ENCODE measurements around the gene SMAD2. TPM values are rescaled to one million over a fixed set of nuclear protein-coding genes. Genes with fewer than 3 reads are reported as not detected.

Gene SMAD2
- total and polyA plus RNA-seq, 2 of the 8 experiments (the other 6 are each of a cell fraction or from before 2014, with no cell fraction given), result 28.4 to 124 TPM

GRCh38 chr18:47877892-47878291, 52.6 kb downstream of the SMAD2 start:
- H3K4ac ChIP-seq (replicated peaks; ENCODE audit: insufficient read length, low read depth, low read length), result no peak overlapping the region
- H2BK20ac ChIP-seq (ENCODE audit: low read length), result no peak overlapping the region
- H3K23me2 ChIP-seq (ENCODE audit: low read depth, low read length), result no peaks in the 10 kb centered on the region
- H3K36me3 ChIP-seq (ENCODE audit: control insufficient read depth in 2 of 4, insufficient read depth in 4 of 4, low read length in 3 of 4), result peaks cover 0 to 11% (median 9%) of the 10 kb centered on the region in 4 experiments; a peak in 5 of 8 replicates
- H3K4me3 ChIP-seq (ENCODE audit: extremely low read depth in 1 of 4, insufficient read depth in 2 of 4, low read depth in 3 of 4, low read length in 4 of 4), result no peak overlapping the region
- H3K14ac ChIP-seq (ENCODE audit: insufficient read length), result no peak overlapping the region
- no peak overlapping the region for H3K4me2 ChIP-seq (ENCODE audit: insufficient read depth in 1 of 2, low read depth in 2 of 2, low read length in 2 of 2)
- no peak overlapping the region for H3K9ac ChIP-seq (replicated peaks in 1 of 4; ENCODE audit: extremely low read depth in 1 of 4, low read depth in 3 of 4, low read length in 3 of 4)
- no peak for FAIRE-seq
- peaks cover 3 to 92% of the 10 kb centered on the region in 2 experiments; a peak in 3 of 4 replicates for H3K79me2 ChIP-seq (ENCODE audit: control insufficient read depth in 1 of 2, insufficient read depth in 2 of 2, low read length in 2 of 2)
- no peak for DNase-seq (ENCODE audit: low read depth in 1 of 2, low spot score in 2 of 2)
- H3K4me1 ChIP-seq (replicated peaks in 1 of 4; ENCODE audit: control insufficient read depth in 3 of 4, insufficient read depth in 4 of 4, low read length in 3 of 4), result peaks cover 0 to 5% (median 1%) of the 10 kb centered on the region in 4 experiments; a peak in 2 of 7 replicates
- CTCF ChIA-PET (ENCODE audit: partially characterized antibody), result interaction anchor here (0.6 to 3.0 kb wide), 8 partner anchors 10 to 663 kb away, joined by 3 to 14 read pairs (median 4); no protein-coding TSS in a partner anchor
- POLR2A ChIA-PET (ENCODE audit: partially characterized antibody), result interaction anchor here (0.5 to 1.6 kb wide), 3 partner anchors 39 to 45 kb away, joined by 3 to 5 read pairs (median 4); no protein-coding TSS in a partner anchor
- WGBS, 2 experiments (ENCODE audit: extremely low coverage in 1 of 2, insufficient coverage in 1 of 2, insufficient read length in 1 of 2, insufficient replicate concordance in 2 of 2, low coverage in 1 of 2, low lambda C conversion rate in 2 of 2, missing lambda C conversion rate in 1 of 2), result 83% methylated on average over 3 of the region's 3 CpGs; no CpG with 5 or more reads in 1 of the 2 experiments
- no peak overlapping the region for H4K5ac ChIP-seq (ENCODE audit: insufficient read length, low read depth, low read length)
- H4K91ac ChIP-seq (replicated peaks; ENCODE audit: insufficient read length, low read length), result no peak overlapping the region
- no peak overlapping the region for H4K8ac ChIP-seq (ENCODE audit: extremely low read depth, insufficient read depth, low read length)
- no peak overlapping the region for H3K23ac ChIP-seq (ENCODE audit: insufficient read length)
- no peaks in the 10 kb centered on the region for H3K9me3 ChIP-seq (ENCODE audit: insufficient read depth in 2 of 2, low read depth in 1 of 2, low read length in 1 of 2)
- H3K79me1 ChIP-seq (ENCODE audit: low read depth, low read length), result no peaks in the 10 kb centered on the region; the same call in 1 of the 2 replicates
- no peak overlapping the region for H2AK5ac ChIP-seq (ENCODE audit: low read depth, low read length)
- no peak overlapping the region for H2AFZ ChIP-seq (ENCODE audit: low read length)
- no peak overlapping the region for H2BK15ac ChIP-seq (ENCODE audit: low read length)
- H4K20me1 ChIP-seq (replicated peaks in 1 of 2; ENCODE audit: control insufficient read depth in 1 of 2, insufficient read depth in 2 of 2, low read length in 2 of 2), result peaks cover 0 to 5% of the 10 kb centered on the region in 2 experiments
- no peak overlapping the region for H2BK12ac ChIP-seq (ENCODE audit: low read depth, low read length)
- H2BK5ac ChIP-seq (ENCODE audit: low read depth, low read length), result no peak overlapping the region
- no peak overlapping the region for H3K27ac ChIP-seq (ENCODE audit: low read depth, low read length)
- H2BK120ac ChIP-seq (replicated peaks; ENCODE audit: low read depth, low read length), result no peak overlapping the region
- H3K56ac ChIP-seq (replicated peaks; ENCODE audit: insufficient read length, low read depth, low read length), result no peak overlapping the region
- H3K18ac ChIP-seq (ENCODE audit: extremely low read depth, low read length), result no peak overlapping the region
- TF ChIP-seq SIN3A (conservative IDR thresholded peaks at IDR 0.05 in 1 of 2, IDR thresholded peaks at IDR 0.05 in 1 of 2; ENCODE audit: low read depth in 1 of 2, low read length in 2 of 2) (no peak), SP2 (IDR thresholded peaks at IDR 0.05; ENCODE audit: low read length) (no peak), SP1 (IDR thresholded peaks at IDR 0.05; ENCODE audit: low read depth, low read length) (no peak), KDM1A (IDR thresholded peaks at IDR 0.05; ENCODE audit: borderline replicate concordance, low read length) (no peak), RBBP5 (IDR thresholded peaks at IDR 0.05; ENCODE audit: borderline replicate concordance, low read depth, low read length) (no peak), SAP30 (IDR thresholded peaks at IDR 0.05; ENCODE audit: insufficient read depth, insufficient replicate concordance, low read length) (no peak), TCF12 (IDR thresholded peaks at IDR 0.05; ENCODE audit: low read depth, low read length) (no peak), TEAD4 (IDR thresholded peaks at IDR 0.05; ENCODE audit: low read depth, low read length) (no peak), PHF8 (conservative IDR thresholded peaks at IDR 0.05; ENCODE audit: low read depth, low read length) (no peak), POU5F1 (IDR thresholded peaks at IDR 0.05; ENCODE audit: low read depth, low read length) (no peak)
- H3K27me3 ChIP-seq (replicated peaks in 1 of 4; ENCODE audit: control insufficient read depth in 3 of 4, extremely low read depth in 1 of 4, insufficient read depth in 3 of 4, low read length in 3 of 4), result no peaks in the 10 kb centered on the region
